Thyroid gland (tissue), 4 donors: ENCODE results near the gene KIF2A. TPM values are rescaled to one million over a fixed set of nuclear protein-coding genes. Genes with fewer than 3 reads are reported as not detected.

Experiments
- DNase-seq, 2 donors: peaks; one replicate each; pipeline ENCODE4 v3.0.0-alpha.2; 2019
- H3K27ac ChIP-seq, 3 donors: fragments of 200-600 bp; sonication (generic); 1 replicate in 2 of 3; 2 replicates in 1 of 3; pipeline ENCODE4 v1.5.1; 2016 to 2019; ENCODE audit warnings: mild to moderate bottlenecking in 1 of 3, moderate library complexity in 1 of 3
- H3K27me3 ChIP-seq: fragments of 200-600 bp; sonication (generic); one replicate; pipeline ENCODE4 v1.5.1; 2019
- H3K36me3 ChIP-seq, 2 donors: fragments of 200-600 bp; sonication (generic); one replicate each; pipeline ENCODE4 v1.5.1; 2016 to 2019
- H3K4me1 ChIP-seq, 2 donors: fragments of 200-600 bp; sonication (generic); one replicate each; pipeline ENCODE4 v1.5.1; 2017 to 2019
- H3K4me3 ChIP-seq, 3 donors: fragments of 200-600 bp; sonication (generic); replicated peaks in 1 of 3; 1 replicate in 2 of 3; 2 replicates in 1 of 3; pipeline ENCODE4 v1.5.1; 2016; ENCODE audit warnings: mild to moderate bottlenecking in 1 of 3
- H3K9me3 ChIP-seq: fragments of 200-600 bp; sonication (generic); one replicate; pipeline ENCODE4 v1.5.1; 2017
- CTCF ChIP-seq, 6 experiments: fragments of 200-600 bp in 3 of 6; fragments of 450-650 bp in 3 of 6; sonication (generic) in 3 of 6; IDR thresholded peaks; one replicate each; pipeline ENCODE4 v1.5.1; 2016 to 2019; ENCODE audit warnings: antibody characterized with exemption in 6 of 6, mild to moderate bottlenecking in 2 of 6, inconsistent platforms in 1 of 6, moderate library complexity in 1 of 6
- POLR2A ChIP-seq, 2 donors: fragments of 450-650 bp; IDR thresholded peaks; one replicate each; pipeline ENCODE4 v1.6.1; 2017; ENCODE audit warnings: antibody characterized with exemption in 2 of 2, mild to moderate bottlenecking in 2 of 2, moderate library complexity in 1 of 2
- WGBS, 2 donors: methylation state at CpG; one replicate each; pipeline ENCODE4 v1.1.5; 2017; 5-methylcytosine and 5-hydroxymethylcytosine counted together
- intact Hi-C: fragments of 100-400 bp; cut with DNase I; formaldehyde crosslinking; loops from one replicate; pipeline ENCODE4 v1.15.1; 2023
- total RNA-seq, 4 donors: library from RNA; depleted of rRNA; stranded (reverse); fragments of >200 nt; gene quantifications; one replicate each; pipeline ENCODE4 v1.2.3, GENCODE V29; 2016

KIF2A gene
- total RNA-seq, 4 donors from 2014 or later, result 34.9 to 118 (median 54.8) TPM

- no peaks in the 10 kb centered on the region for H3K36me3 ChIP-seq
- H3K27ac ChIP-seq, result no peak overlapping the region
- intact Hi-C loops, result no loop called here
- no peaks in the 10 kb centered on the region for H3K4me1 ChIP-seq
- TF ChIP-seq POLR2A (IDR thresholded peaks at IDR 0.05) (no peak), CTCF (IDR thresholded peaks at IDR 0.05) (no peak)
- H3K9me3 ChIP-seq, result no peaks in the 10 kb centered on the region
- no peaks in the 10 kb centered on the region for H3K27me3 ChIP-seq
- DNase-seq, result no peak
- H3K4me3 ChIP-seq, result no peak overlapping the region
- 82 to 86% methylated on average over 4 of the region's 4 CpGs for WGBS, 2 donors
These were observed 6.9 kb upstream of the KIF2A start for GRCh38 chr5:62299101-62299500.

- Histone ChIP-seq H3K9me3 (no peaks in the 10 kb centered on the region), H3K27me3 (no peaks in the 10 kb centered on the region), H3K4me3 (no peak overlapping the region), H3K27ac (no peak overlapping the region), H3K36me3 (no peaks in the 10 kb centered on the region), H3K4me1 (no peaks in the 10 kb centered on the region)
- no peak for DNase-seq
- intact Hi-C loops, result no loop called here
- 81 to 95% methylated on average over 1 of the region's 1 CpG for WGBS, 2 donors
- TF ChIP-seq CTCF (IDR thresholded peaks at IDR 0.05), result no peak
- TF ChIP-seq POLR2A (IDR thresholded peaks at IDR 0.05), result no peak
These were observed 6.4 kb upstream of the KIF2A start for GRCh38 chr5:62299600-62299999.

GRCh38 chr5:62305358-62305714, 670 bp upstream of the KIF2A start:
- intact Hi-C loops, result loop anchor here (10.0 kb wide), 1 partner anchor 99 kb away; the partner anchor contains the start of gene DIMT1
- no peaks in the 10 kb centered on the region for H3K36me3 ChIP-seq
- peak overlapping the region; percentile 4 to 70 (median 21) for H3K4me3 ChIP-seq
- no peak for DNase-seq
- H3K27ac ChIP-seq, result peak overlapping the region in 2 of 3 donors; percentile 81 to 91
- TF ChIP-seq POLR2A (IDR thresholded peaks at IDR 0.05) (no peak), CTCF (IDR thresholded peaks at IDR 0.05) (no peak)
- no peaks in the 10 kb centered on the region for H3K27me3 ChIP-seq
- peaks cover 0 to 11% of the 10 kb centered on the region in 2 donors for H3K4me1 ChIP-seq
- 39 to 51% methylated on average over 4 of the region's 4 CpGs for WGBS, 2 donors
- H3K9me3 ChIP-seq, result no peaks in the 10 kb centered on the region

- Histone ChIP-seq H3K27ac (peak overlapping the region; percentile 49 to 91 (median 81)), H3K27me3 (no peaks in the 10 kb centered on the region), H3K36me3 (no peaks in the 10 kb centered on the region), H3K4me1 (peaks cover 0 to 11% of the 10 kb centered on the region in 2 donors), H3K9me3 (no peaks in the 10 kb centered on the region), H3K4me3 (peak overlapping the region; percentile 21 to 97 (median 70))
- TF ChIP-seq POLR2A (IDR thresholded peaks at IDR 0.05), result no peak
- TF ChIP-seq CTCF (IDR thresholded peaks at IDR 0.05), result no peak
- 0 to 3% methylated on average over 13 of the region's 67 CpGs for WGBS, 2 donors
- peak in 1 of 2 donors; percentile 51 for DNase-seq
- intact Hi-C loops, result loop anchor here (10.0 kb wide), 1 partner anchor 98 kb away; the partner anchor contains the start of gene DIMT1
These were observed 403 bp downstream of the KIF2A start for GRCh38 chr5:62306323-62306895.

- WGBS, 2 donors, result 3 to 4% methylated on average over 31 of the region's 33 CpGs
- TF ChIP-seq POLR2A (IDR thresholded peaks at IDR 0.05) (no peak), CTCF (IDR thresholded peaks at IDR 0.05) (no peak)
- H3K27ac ChIP-seq, result peak overlapping the region; percentile 49 to 91 (median 81)
- H3K27me3 ChIP-seq, result no peaks in the 10 kb centered on the region
- peaks cover 0 to 11% of the 10 kb centered on the region in 2 donors for H3K4me1 ChIP-seq
- intact Hi-C loops, result loop anchor here (10.0 kb wide), 1 partner anchor 98 kb away; the partner anchor contains the start of gene DIMT1
- H3K9me3 ChIP-seq, result no peaks in the 10 kb centered on the region
- peak; percentile 40 to 42 for DNase-seq
- peak overlapping the region; percentile 21 to 97 (median 70) for H3K4me3 ChIP-seq
- no peaks in the 10 kb centered on the region for H3K36me3 ChIP-seq
These were observed 1.1 kb downstream of the KIF2A start for GRCh38 chr5:62306896-62307689.
